Activated T-helper 1 cell treated with anti-CD3 and anti-CD28 coated beads, Interleukin-12 subunit alpha, Interleukin-12 subunit beta, Interleukin-2, Interleukin-4 antibody, amounts not matched to agents 30 ng/mL and 10 ng/mL and 1 ng/mL, durations not matched to agents 14 hours and 24 hours and 36 hours (primary cell): ENCODE measurements around the gene DYNLL1. TPM values are rescaled to one million over a fixed set of nuclear protein-coding genes. Genes with fewer than 3 reads are reported as not detected.
"Not testable (repeated sequence)": the region's sequence is repeated elsewhere in the genome, so short reads cannot be mapped to it uniquely, and the experiment has no call there.

ENCODE experiments used
- DNase-seq: peaks from one replicate; pipeline ENCODE4 v3.0.0; 2021; ENCODE audit warnings: low spot score
- H3K27ac Mint-ChIP-seq: one replicate; pipeline ENCODE4 v1.8.0; 2021; ENCODE audit warnings: mild to moderate bottlenecking, mixed read lengths
- H3K27me3 Mint-ChIP-seq: one replicate; pipeline ENCODE4 v1.8.0; 2022; ENCODE audit warnings: mild to moderate bottlenecking, moderate library complexity, mixed read lengths; ENCODE audit not compliant: insufficient read depth
- H3K36me3 Mint-ChIP-seq: one replicate; pipeline ENCODE4 v1.8.0; 2021; ENCODE audit warnings: low read depth, mixed read lengths
- H3K4me1 Mint-ChIP-seq: one replicate; pipeline ENCODE4 v1.8.0; 2021; ENCODE audit warnings: low read depth, mixed read lengths
- H3K4me3 Mint-ChIP-seq: one replicate; pipeline ENCODE4 v1.8.0; 2021; ENCODE audit warnings: mild to moderate bottlenecking, moderate library complexity, mixed read lengths
- H3K9me3 Mint-ChIP-seq: one replicate; pipeline ENCODE4 v1.8.0; 2021; ENCODE audit warnings: mixed read lengths
- intact Hi-C: fragments of 100-400 bp; cut with micrococcal nuclease; formaldehyde crosslinking; loops from one replicate; pipeline ENCODE4 v1.15.1; 2024
- total RNA-seq: library from RNA; stranded (reverse); gene quantifications from 2 replicates; pipeline ENCODE4 v1.2.3, GENCODE V29; 2022

Gene DYNLL1
- total RNA-seq, 1 donor from 2014 or later: 341 TPM

- intact Hi-C loops: no loop called here
- H3K36me3 Mint-ChIP-seq: peaks cover 4% of the 10 kb centered on the region
- DNase-seq: no peak
- no peaks in the 10 kb centered on the region for H3K9me3 Mint-ChIP-seq
- peak overlapping the region; percentile 11 for H3K27ac Mint-ChIP-seq
- no peak overlapping the region for H3K4me3 Mint-ChIP-seq
- H3K27me3 Mint-ChIP-seq: no peaks in the 10 kb centered on the region
- no peaks in the 10 kb centered on the region for H3K4me1 Mint-ChIP-seq
Measured at GRCh38 chr12:120480211-120480610, 15.7 kb upstream of the DYNLL1 start.

GRCh38 chr12:120481022-120481767, 14.7 kb upstream of the DYNLL1 start:
- Mint-ChIP-seq H3K36me3 (peaks cover 4% of the 10 kb centered on the region), H3K4me3 (no peak overlapping the region), H3K27ac (no peak overlapping the region), H3K9me3 (no peaks in the 10 kb centered on the region), H3K27me3 (no peaks in the 10 kb centered on the region), H3K4me1 (no peaks in the 10 kb centered on the region)
- intact Hi-C loops: no loop called here
- no peak for DNase-seq

GRCh38 chr12:120483621-120484020, 12.3 kb upstream of the DYNLL1 start:
- Mint-ChIP-seq H3K36me3 (peaks cover 6% of the 10 kb centered on the region), H3K9me3 (no peaks in the 10 kb centered on the region), H3K27me3 (no peaks in the 10 kb centered on the region), H3K27ac (no peak overlapping the region), H3K4me3 (no peak overlapping the region), H3K4me1 (no peaks in the 10 kb centered on the region)
- DNase-seq: no peak
- intact Hi-C loops: no loop called here

- H3K36me3 Mint-ChIP-seq: peaks cover 6% of the 10 kb centered on the region
- H3K4me1 Mint-ChIP-seq: peaks cover 4% of the 10 kb centered on the region
- intact Hi-C loops: no loop called here
- H3K4me3 Mint-ChIP-seq: no peak overlapping the region
- H3K27ac Mint-ChIP-seq: no peak overlapping the region
- no peak for DNase-seq
- no peaks in the 10 kb centered on the region for H3K9me3 Mint-ChIP-seq
- H3K27me3 Mint-ChIP-seq: no peaks in the 10 kb centered on the region
Measured at GRCh38 chr12:120485961-120486881, 9.7 kb upstream of the DYNLL1 start.

GRCh38 chr12:120487552-120487951, 8.4 kb upstream of the DYNLL1 start:
- DNase-seq, H3K27me3 Mint-ChIP-seq, H3K9me3 Mint-ChIP-seq, intact Hi-C loops, H3K36me3 Mint-ChIP-seq, H3K4me1 Mint-ChIP-seq, H3K4me3 Mint-ChIP-seq, H3K27ac Mint-ChIP-seq: not testable (repeated sequence)

GRCh38 chr12:120488057-120488640, 7.8 kb upstream of the DYNLL1 start:
- Mint-ChIP-seq H3K36me3 (peaks cover 3% of the 10 kb centered on the region), H3K27ac (no peak overlapping the region), H3K4me3 (no peak overlapping the region), H3K9me3 (no peaks in the 10 kb centered on the region), H3K4me1 (peaks cover 4% of the 10 kb centered on the region), H3K27me3 (no peaks in the 10 kb centered on the region)
- intact Hi-C loops: no loop called here
- no peak for DNase-seq

GRCh38 chr12:120489018-120489417, 6.9 kb upstream of the DYNLL1 start:
- intact Hi-C loops: no loop called here

GRCh38 chr12:120490325-120490724, 5.6 kb upstream of the DYNLL1 start:
- DNase-seq: no peak
- no peaks in the 10 kb centered on the region for H3K27me3 Mint-ChIP-seq
- no peaks in the 10 kb centered on the region for H3K9me3 Mint-ChIP-seq
- H3K27ac Mint-ChIP-seq: no peak overlapping the region
- H3K4me3 Mint-ChIP-seq: no peak overlapping the region
- H3K4me1 Mint-ChIP-seq: peaks cover 12% of the 10 kb centered on the region
- intact Hi-C loops: no loop called here
- peaks cover 1% of the 10 kb centered on the region for H3K36me3 Mint-ChIP-seq

More at GRCh38 chr12:120489018-120489417, 6.9 kb upstream of the DYNLL1 start:
- DNase-seq: no peak
- Mint-ChIP-seq H3K4me3 (no peak overlapping the region), H3K27me3 (no peaks in the 10 kb centered on the region), H3K36me3 (peaks cover 1% of the 10 kb centered on the region), H3K27ac (no peak overlapping the region), H3K4me1 (peaks cover 4% of the 10 kb centered on the region), H3K9me3 (no peaks in the 10 kb centered on the region)

- intact Hi-C loops: no loop called here
- peaks cover 14% of the 10 kb centered on the region for H3K4me1 Mint-ChIP-seq
- no peaks in the 10 kb centered on the region for H3K9me3 Mint-ChIP-seq
- H3K27me3 Mint-ChIP-seq: no peaks in the 10 kb centered on the region
- DNase-seq: no peak
- no peak overlapping the region for H3K27ac Mint-ChIP-seq
- peaks cover 1% of the 10 kb centered on the region for H3K36me3 Mint-ChIP-seq
- H3K4me3 Mint-ChIP-seq: no peak overlapping the region
Measured at GRCh38 chr12:120490833-120491512, 4.9 kb upstream of the DYNLL1 start.

- H3K4me3 Mint-ChIP-seq: peak overlapping the region; percentile 99
- peaks cover 36% of the 10 kb centered on the region for H3K4me1 Mint-ChIP-seq
- H3K27ac Mint-ChIP-seq: peak overlapping the region; percentile 83
- intact Hi-C loops: loop anchor here (1.0 to 5.0 kb wide), 4 partner anchors 26 to 203 kb away; partner anchors contain the start of genes POP5, RNU4-1, RNU4-2 and SRSF9
- H3K27me3 Mint-ChIP-seq: no peaks in the 10 kb centered on the region
- H3K36me3 Mint-ChIP-seq: peaks cover 26% of the 10 kb centered on the region
- no peaks in the 10 kb centered on the region for H3K9me3 Mint-ChIP-seq
- DNase-seq: peak; percentile 1
Measured at GRCh38 chr12:120495186-120495730, 655 bp upstream of the DYNLL1 start.

GRCh38 chr12:120496413-120497340, 764 bp downstream of the DYNLL1 start:
- Mint-ChIP-seq H3K9me3 (no peaks in the 10 kb centered on the region), H3K27me3 (no peaks in the 10 kb centered on the region), H3K36me3 (peaks cover 29% of the 10 kb centered on the region), H3K4me1 (peaks cover 37% of the 10 kb centered on the region), H3K4me3 (peak overlapping the region; percentile 99), H3K27ac (peak overlapping the region; percentile 89)
- intact Hi-C loops: loop anchor here (1.0 to 5.0 kb wide), 9 partner anchors 33 to 856 kb away; partner anchors contain the start of genes ANAPC5, COQ5, GATC and RNF10
- peak; percentile 12 for DNase-seq
